Measurements from ENCODE around the gene MYO18A. TPM values are rescaled to one million over a fixed set of nuclear protein-coding genes. Genes with fewer than 3 reads are reported as not detected.

Gene MYO18A
- total and polyA plus RNA-seq, 10 of the 15 experiments (the other 5 are each of a cell fraction or from before 2014, with no cell fraction given): 2.9 to 66.0 (median 24.5) TPM

DNA sequence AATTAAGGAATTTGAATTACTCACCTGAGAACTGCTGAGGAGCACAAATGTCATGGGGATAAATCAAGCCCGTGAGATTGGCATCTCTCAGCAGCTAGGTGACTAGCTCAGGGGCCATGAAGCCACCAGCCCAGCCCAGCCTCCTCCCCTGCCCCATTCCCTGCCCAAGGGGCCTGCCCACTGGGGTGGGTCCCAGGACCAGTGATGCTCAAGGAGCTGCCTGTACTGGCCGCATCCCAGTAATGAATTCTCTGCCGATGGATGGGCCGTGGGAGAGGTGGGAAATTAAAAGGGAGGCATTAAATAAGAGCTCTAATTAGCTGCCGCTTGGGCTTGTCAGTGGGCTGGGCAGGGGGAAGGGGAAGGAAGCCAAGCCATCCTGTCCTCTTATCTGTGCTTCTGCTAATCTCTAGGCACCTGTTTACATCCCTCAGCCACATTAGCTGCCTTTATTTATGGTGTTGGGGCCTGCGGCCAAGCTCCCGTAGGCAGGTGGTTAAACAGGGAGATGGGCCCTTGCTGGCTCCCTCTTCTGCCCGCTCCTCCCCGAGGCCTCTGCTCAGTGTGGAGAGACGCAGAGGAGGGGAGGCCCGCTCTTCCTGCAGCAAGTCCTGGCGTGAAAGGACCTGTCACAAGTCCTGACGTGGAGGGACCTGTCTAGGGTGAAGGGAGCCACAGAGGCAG, 88.5 kb downstream of the MYO18A start:
- H3K27ac ChIP-seq (ENCODE audit: control insufficient read depth, insufficient read depth): no peak overlapping the region
- POLR2A ChIA-PET: interaction anchor here (0.6 kb wide), 1 partner anchor 121 kb away, joined by 3 read pairs; no protein-coding TSS in a partner anchor
- no TSS peak for BruUV-seq (replicated peaks)
- H3K4me1 ChIP-seq (ENCODE audit: control insufficient read depth, insufficient read depth, low read length): no peaks in the 10 kb centered on the region
- CTCF ChIA-PET: interaction anchor here (1.2 to 2.9 kb wide), 3 partner anchors 25 to 126 kb away, joined by 3 to 9 read pairs (median 9); no protein-coding TSS in a partner anchor
- no peak overlapping the region for H2AFZ ChIP-seq (ENCODE audit: control insufficient read depth, low read depth, low read length)
- H3K4me2 ChIP-seq (ENCODE audit: control insufficient read depth, insufficient read depth): no peak overlapping the region
- SMC1A ChIA-PET (ENCODE audit: uncharacterized antibody, unreplicated experiment): interaction anchor here (1.0 kb wide), 1 partner anchor 126 kb away, joined by 6 read pairs; no protein-coding TSS in a partner anchor
- no peaks in the 10 kb centered on the region for H3K27me3 ChIP-seq (replicated peaks in 1 of 2; ENCODE audit: control insufficient read depth in 2 of 2, insufficient read depth in 2 of 2, low read length in 1 of 2)
- H3K9me3 ChIP-seq (replicated peaks; ENCODE audit: control insufficient read depth, insufficient read depth, low read length): no peaks in the 10 kb centered on the region
- in situ Hi-C loops (cut with MboI): no loop called here
- H3K79me2 ChIP-seq (ENCODE audit: control insufficient read depth, insufficient read depth, low read length): no peaks in the 10 kb centered on the region
- no peaks in the 10 kb centered on the region for H4K20me1 ChIP-seq (ENCODE audit: control insufficient read depth, insufficient read depth)
- FAIRE-seq (no peak), DNase-seq (ENCODE audit: low read depth, low spot score) (no peak), ATAC-seq (no peak)
- no peak for TF ChIP-seq GATAD2B (conservative IDR thresholded peaks at IDR 0.05; ENCODE audit: low read depth)
- TF ChIP-seq ZNF622 (IDR thresholded peaks at IDR 0.05): no peak
- TF ChIP-seq RAD51 (IDR thresholded peaks at IDR 0.05): no peak
- TF ChIP-seq SPI1 (IDR thresholded peaks at IDR 0.05; ENCODE audit: borderline replicate concordance, insufficient read depth, low read depth, low read length): no peak
- TF ChIP-seq, protein P1, sequence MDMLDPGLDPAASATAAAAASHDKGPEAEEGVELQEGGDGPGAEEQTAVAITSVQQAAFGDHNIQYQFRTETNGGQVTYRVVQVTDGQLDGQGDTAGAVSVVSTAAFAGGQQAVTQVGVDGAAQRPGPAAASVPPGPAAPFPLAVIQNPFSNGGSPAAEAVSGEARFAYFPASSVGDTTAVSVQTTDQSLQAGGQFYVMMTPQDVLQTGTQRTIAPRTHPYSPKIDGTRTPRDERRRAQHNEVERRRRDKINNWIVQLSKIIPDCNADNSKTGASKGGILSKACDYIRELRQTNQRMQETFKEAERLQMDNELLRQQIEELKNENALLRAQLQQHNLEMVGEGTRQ (IDR thresholded peaks at IDR 0.05; ENCODE audit: borderline replicate concordance, low read depth, low read length): no peak
- TF ChIP-seq, protein P2, sequence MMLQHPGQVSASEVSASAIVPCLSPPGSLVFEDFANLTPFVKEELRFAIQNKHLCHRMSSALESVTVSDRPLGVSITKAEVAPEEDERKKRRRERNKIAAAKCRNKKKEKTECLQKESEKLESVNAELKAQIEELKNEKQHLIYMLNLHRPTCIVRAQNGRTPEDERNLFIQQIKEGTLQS (IDR thresholded peaks at IDR 0.05; ENCODE audit: borderline replicate concordance, extremely low read depth, low read depth, low read length): no peak
- TF ChIP-seq JUND (IDR thresholded peaks at IDR 0.05; ENCODE audit: low read depth, low read length): no peak
- TF ChIP-seq POLR2A (IDR thresholded peaks at IDR 0.05; ENCODE audit: low read depth, low read length): no peak
- no peak for TF ChIP-seq SP1 (IDR thresholded peaks at IDR 0.05; ENCODE audit: low read depth, low read length)
- no peak for TF ChIP-seq DPF2 (IDR thresholded peaks at IDR 0.05)
- no peak for TF ChIP-seq SUPT20H (IDR thresholded peaks at IDR 0.05; ENCODE audit: borderline replicate concordance, control insufficient read depth, low read depth, low read length)
- no peak for TF ChIP-seq KAT2A (conservative IDR thresholded peaks at IDR 0.05; ENCODE audit: control insufficient read depth, low read depth, low read length)
- H3K4me3 ChIP-seq: no peak overlapping the region
- RAD21 ChIA-PET (ENCODE audit: unreplicated experiment): no interaction called here
- no peak overlapping the region for H3K9ac ChIP-seq (ENCODE audit: control insufficient read depth, insufficient read depth, low read length)
- peaks cover under 1 to 24% of the 10 kb centered on the region in 2 experiments; a peak in 3 of 4 replicates for H3K36me3 ChIP-seq (ENCODE audit: control insufficient read depth in 2 of 2, insufficient read depth in 2 of 2, low read length in 1 of 2)
- intact Hi-C loops (cut with micrococcal nuclease; ENCODE audit: unreplicated experiment): no loop called here
- WGBS (ENCODE audit: insufficient coverage, insufficient replicate concordance, low lambda C conversion rate, missing lambda C conversion rate): 92% methylated on average over 13 of the region's 13 CpGs

Data from GM12878 (cell line).